Hematopoietic multipotent progenitor cell (in vitro differentiated cells): ENCODE results near the gene NAPB. TPM values are rescaled to one million over a fixed set of nuclear protein-coding genes. Genes with fewer than 3 reads are reported as not detected.

ENCODE experiments used
- DNase-seq, 3 donors: peaks; one replicate each; pipeline ENCODE4 v3.0.0-alpha.2; 2011 to 2015; ENCODE audit warnings: low read depth in 2 of 3, low spot score in 2 of 3
- total RNA-seq: library from RNA; depleted of rRNA; stranded (reverse); fragments of >200 nt; gene quantifications from one replicate; pipeline ENCODE4 v1.2.3, GENCODE V29; 2012

NAPB gene
- total RNA-seq, 1 donor = 4.8 TPM

GRCh38 chr20:23408957-23409356 is 12.3 kb downstream of the NAPB start:
- no peak for DNase-seq

GRCh38 chr20:23407781-23408464 is 13.4 kb downstream of the NAPB start:
- DNase-seq = peak in 1 of 3 donors; percentile 28

GRCh38 chr20:23406880-23407279 is 14.4 kb downstream of the NAPB start:
- no peak for DNase-seq

- DNase-seq = no peak
Measured at GRCh38 chr20:23404196-23404595, 17.1 kb downstream of the NAPB start.

- no peak for DNase-seq
Measured at GRCh38 chr20:23403751-23404150, 17.5 kb downstream of the NAPB start.

GRCh38 chr20:23401051-23401450 is 20.2 kb downstream of the NAPB start:
- DNase-seq = no peak

GRCh38 chr20:23399568-23400241 is 21.6 kb downstream of the NAPB start:
- peak in 2 of 3 donors; percentile 20 to 24 for DNase-seq

- DNase-seq = peak in 1 of 3 donors; percentile 10
Measured at GRCh38 chr20:23397961-23398360, 23.3 kb downstream of the NAPB start.

GRCh38 chr20:23396950-23397627 is 24.2 kb downstream of the NAPB start:
- no peak for DNase-seq

GRCh38 chr20:23393996-23394775 is 27.1 kb downstream of the NAPB start:
- DNase-seq = no peak

GRCh38 chr20:23391707-23392310 is 29.5 kb downstream of the NAPB start:
- DNase-seq = no peak

GRCh38 chr20:23390091-23390774 is 31.1 kb downstream of the NAPB start:
- DNase-seq = no peak

- DNase-seq = no peak
Measured at GRCh38 chr20:23387118-23387443, 34.2 kb downstream of the NAPB start.

- DNase-seq = no peak
Measured at GRCh38 chr20:23386304-23387117, 34.8 kb downstream of the NAPB start.

- DNase-seq = peak in 1 of 3 donors; percentile 78
Measured at GRCh38 chr20:23381876-23382275, 39.4 kb downstream of the NAPB start.

GRCh38 chr20:23379772-23380171 is 41.5 kb downstream of the NAPB start:
- DNase-seq = no peak

GRCh38 chr20:23375827-23376226 is 45.5 kb downstream of the NAPB start:
- DNase-seq = no peak

- DNase-seq = no peak
Measured at GRCh38 chr20:23374441-23374840, 46.8 kb downstream of the NAPB start.

GRCh38 chr20:23371496-23371895 is 49.8 kb downstream of the NAPB start:
- no peak for DNase-seq
